ENCODE results near the gene CDHR1. TPM values are rescaled to one million over a fixed set of nuclear protein-coding genes. Genes with fewer than 3 reads are reported as not detected.
A peak's percentile ranks its signal among the peaks of the same experiment; 100 is the strongest.

The CDHR1 gene
- total and polyA plus RNA-seq, 2 of the 8 experiments (the other 6 are each of a cell fraction or from before 2014, with no cell fraction given), result 3.9 to 10.5 TPM

DNA sequence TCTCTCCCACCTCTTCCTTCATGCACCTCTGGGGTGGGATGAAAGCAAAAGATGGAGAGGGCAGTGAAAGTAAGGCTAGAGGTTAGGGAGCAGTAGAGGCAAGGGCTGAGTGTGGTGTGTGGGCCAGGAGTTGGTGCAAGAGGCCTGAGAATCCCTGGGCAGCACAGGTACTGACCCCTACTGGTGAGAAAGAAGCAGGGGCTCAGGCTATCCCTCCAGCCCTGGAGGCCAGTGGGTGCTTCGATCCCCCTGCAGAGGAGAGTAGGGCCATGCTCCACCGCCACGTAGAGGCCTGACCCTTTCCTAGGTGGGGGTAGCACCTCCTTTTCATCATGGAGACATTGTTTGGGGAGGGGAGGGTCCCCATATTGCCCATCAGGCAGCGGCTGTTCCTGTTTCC is 9.8 kb downstream of the CDHR1 start:
- Histone ChIP-seq H3K4me3 (ENCODE audit: extremely low read depth in 1 of 4, insufficient read depth in 2 of 4, low read depth in 3 of 4, low read length in 4 of 4) (no peak overlapping the region), H3K79me2 (ENCODE audit: control insufficient read depth in 1 of 2, insufficient read depth in 2 of 2, low read length in 2 of 2) (no peaks in the 10 kb centered on the region), H3K4me1 (replicated peaks in 1 of 4; ENCODE audit: control insufficient read depth in 3 of 4, insufficient read depth in 4 of 4, low read length in 3 of 4) (no peaks in the 10 kb centered on the region), H3K79me1 (ENCODE audit: low read depth, low read length) (no peaks in the 10 kb centered on the region), H3K9ac (replicated peaks in 1 of 4; ENCODE audit: extremely low read depth in 1 of 4, low read depth in 3 of 4, low read length in 3 of 4) (no peak overlapping the region), H2BK20ac (ENCODE audit: low read length) (no peak overlapping the region), H3K18ac (ENCODE audit: extremely low read depth, low read length) (no peak overlapping the region), H2AFZ (ENCODE audit: low read length) (no peak overlapping the region), H3K36me3 (ENCODE audit: control insufficient read depth in 2 of 4, insufficient read depth in 4 of 4, low read length in 3 of 4) (no peaks in the 10 kb centered on the region), H4K5ac (ENCODE audit: insufficient read length, low read depth, low read length) (no peak overlapping the region), H4K91ac (replicated peaks; ENCODE audit: insufficient read length, low read length) (no peak overlapping the region), H3K56ac (replicated peaks; ENCODE audit: insufficient read length, low read depth, low read length) (no peak overlapping the region), H4K20me1 (replicated peaks in 1 of 2; ENCODE audit: control insufficient read depth in 1 of 2, insufficient read depth in 2 of 2, low read length in 2 of 2) (peaks cover 0 to 4% of the 10 kb centered on the region in 2 experiments), H4K8ac (ENCODE audit: extremely low read depth, insufficient read depth, low read length) (no peak overlapping the region; the same call in 1 of the 2 replicates), H3K4me2 (ENCODE audit: insufficient read depth in 1 of 2, low read depth in 2 of 2, low read length in 2 of 2) (no peak overlapping the region), H2AK5ac (ENCODE audit: low read depth, low read length) (no peak overlapping the region), H2BK5ac (ENCODE audit: low read depth, low read length) (no peak overlapping the region), H3K27ac (ENCODE audit: low read depth, low read length) (no peak overlapping the region), H2BK120ac (replicated peaks; ENCODE audit: low read depth, low read length) (no peak overlapping the region), H3K9me3 (ENCODE audit: insufficient read depth in 2 of 2, low read depth in 1 of 2, low read length in 1 of 2) (no peaks in the 10 kb centered on the region), H3K14ac (ENCODE audit: insufficient read length) (no peak overlapping the region), H3K23ac (ENCODE audit: insufficient read length) (no peak overlapping the region), H3K27me3 (replicated peaks in 1 of 4; ENCODE audit: control insufficient read depth in 3 of 4, extremely low read depth in 1 of 4, insufficient read depth in 3 of 4, low read length in 3 of 4) (no peaks in the 10 kb centered on the region), H2BK15ac (ENCODE audit: low read length) (no peak overlapping the region), H2BK12ac (ENCODE audit: low read depth, low read length) (no peak overlapping the region), H3K23me2 (ENCODE audit: low read depth, low read length) (no peaks in the 10 kb centered on the region), H3K4ac (replicated peaks; ENCODE audit: insufficient read length, low read depth, low read length) (no peak overlapping the region)
- 89% methylated on average over 1 of the region's 4 CpGs; no CpG with 5 or more reads in 1 of the 2 experiments for WGBS, 2 experiments (ENCODE audit: extremely low coverage in 1 of 2, insufficient coverage in 1 of 2, insufficient read length in 1 of 2, insufficient replicate concordance in 2 of 2, low coverage in 1 of 2, low lambda C conversion rate in 2 of 2, missing lambda C conversion rate in 1 of 2)
- no peak for DNase-seq (ENCODE audit: low read depth in 1 of 2, low spot score in 2 of 2)
- POLR2A ChIA-PET (ENCODE audit: partially characterized antibody), result no interaction called here
- CTCF ChIA-PET (ENCODE audit: partially characterized antibody), result interaction anchor here (1.1 to 10.8 kb wide), 26 partner anchors 10 to 512 kb away, joined by 3 to 248 read pairs (median 6); partner anchors contain the start of genes CDHR1 and GHITM
- FAIRE-seq, result no peak
- TF ChIP-seq, protein P1, sequence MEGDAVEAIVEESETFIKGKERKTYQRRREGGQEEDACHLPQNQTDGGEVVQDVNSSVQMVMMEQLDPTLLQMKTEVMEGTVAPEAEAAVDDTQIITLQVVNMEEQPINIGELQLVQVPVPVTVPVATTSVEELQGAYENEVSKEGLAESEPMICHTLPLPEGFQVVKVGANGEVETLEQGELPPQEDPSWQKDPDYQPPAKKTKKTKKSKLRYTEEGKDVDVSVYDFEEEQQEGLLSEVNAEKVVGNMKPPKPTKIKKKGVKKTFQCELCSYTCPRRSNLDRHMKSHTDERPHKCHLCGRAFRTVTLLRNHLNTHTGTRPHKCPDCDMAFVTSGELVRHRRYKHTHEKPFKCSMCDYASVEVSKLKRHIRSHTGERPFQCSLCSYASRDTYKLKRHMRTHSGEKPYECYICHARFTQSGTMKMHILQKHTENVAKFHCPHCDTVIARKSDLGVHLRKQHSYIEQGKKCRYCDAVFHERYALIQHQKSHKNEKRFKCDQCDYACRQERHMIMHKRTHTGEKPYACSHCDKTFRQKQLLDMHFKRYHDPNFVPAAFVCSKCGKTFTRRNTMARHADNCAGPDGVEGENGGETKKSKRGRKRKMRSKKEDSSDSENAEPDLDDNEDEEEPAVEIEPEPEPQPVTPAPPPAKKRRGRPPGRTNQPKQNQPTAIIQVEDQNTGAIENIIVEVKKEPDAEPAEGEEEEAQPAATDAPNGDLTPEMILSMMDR (IDR thresholded peaks at IDR 0.05; ENCODE audit: control extremely low read depth in 1 of 3, insufficient read depth in 1 of 3, low read depth in 1 of 3, low read length in 3 of 3), result peak; percentile 87 to 91 (median 88)
- TF ChIP-seq RAD21 (IDR thresholded peaks at IDR 0.05 in 1 of 2, conservative IDR thresholded peaks at IDR 0.05 in 1 of 2; ENCODE audit: low read depth in 2 of 2, low read length in 2 of 2) (peak; percentile 64 to 76; a peak in 3 of 4 replicates), HDAC6 (IDR thresholded peaks at IDR 0.05; ENCODE audit: low read depth, low read length) (no peak)

Measured in H1 (cell line).